ENCODE results near the gene LMNA. TPM values are rescaled to one million over a fixed set of nuclear protein-coding genes. Genes with fewer than 3 reads are reported as not detected.
A peak's percentile ranks its signal among the peaks of the same experiment; 100 is the strongest.

LMNA gene
- total RNA-seq = 100 to 1,000 TPM; 143 to 244 (median 220) TPM

GRCh38 chr1:156114101-156114918, at the start of gene LMNA:
Gene LMNA, plus strand, starts transcription at chr1:156114711. Its CDS starts 208 bp downstream, at chr1:156114919.
- in situ Hi-C loops (cut with MboI; ENCODE audit: low sequenced_read_pairs in 4 of 4) (loop anchor here in 1 of 4 donors (25.0 kb wide), 1 partner anchor 373 kb away; no protein-coding TSS in a partner anchor), intact Hi-C loops (cut with DNase I; ENCODE audit: low total_unique reads) (no loop called here)
- peak within 1 kb of the TSS; percentile 98 to 99 (median 98) for H3K27ac ChIP-seq
- H3K27me3 ChIP-seq = no peaks in the 10 kb centered on the region
- peak; percentile 92 to 95 for DNase-seq
- H3K36me3 ChIP-seq = no peaks in the 10 kb centered on the region
- TF ChIP-seq POLR2A (IDR thresholded peaks at IDR 0.05) = peak; percentile 98
- no peak for TF ChIP-seq CTCF (IDR thresholded peaks at IDR 0.05 in 4 of 5, conservative IDR thresholded peaks at IDR 0.05 in 1 of 5)
- peak within 1 kb of the TSS; percentile 94 to 100 (median 96) for H3K4me3 ChIP-seq
- H3K4me1 ChIP-seq = peaks cover 57 to 59% of the 10 kb centered on the region in 2 donors
- H3K9me3 ChIP-seq = no peaks in the 10 kb centered on the region
- peak; percentile 71 to 78 for ATAC-seq

GRCh38 chr1:156065212-156065611, 49.3 kb upstream of the LMNA start:
- H3K4me3 ChIP-seq = no peak overlapping the region
- no peaks in the 10 kb centered on the region for H3K27me3 ChIP-seq
- ATAC-seq (no peak), DNase-seq (no peak)
- H3K9me3 ChIP-seq = no peaks in the 10 kb centered on the region
- TF ChIP-seq POLR2A (IDR thresholded peaks at IDR 0.05) (no peak), CTCF (IDR thresholded peaks at IDR 0.05 in 4 of 5, conservative IDR thresholded peaks at IDR 0.05 in 1 of 5) (no peak)
- H3K4me1 ChIP-seq = peaks cover 0 to 6% of the 10 kb centered on the region in 2 donors
- in situ Hi-C loops (cut with MboI; ENCODE audit: low sequenced_read_pairs in 4 of 4) = loop anchor here in 1 of 4 donors (25.0 kb wide), 1 partner anchor 672 kb away; the partner anchor contains the start of genes ISG20L2, METTL25B and MRPL24
- intact Hi-C loops (cut with DNase I; ENCODE audit: low total_unique reads) = no loop called here
- no peak overlapping the region for H3K27ac ChIP-seq
- H3K36me3 ChIP-seq = no peaks in the 10 kb centered on the region

- Histone ChIP-seq H3K27me3 (no peaks in the 10 kb centered on the region), H3K27ac (no peak overlapping the region), H3K4me1 (peaks cover 0 to 9% of the 10 kb centered on the region in 2 donors), H3K4me3 (no peak overlapping the region), H3K36me3 (no peaks in the 10 kb centered on the region), H3K9me3 (no peaks in the 10 kb centered on the region)
- in situ Hi-C loops (cut with MboI; ENCODE audit: low sequenced_read_pairs in 4 of 4) = loop anchor here in 1 of 4 donors (25.0 kb wide), 1 partner anchor 671 kb away; the partner anchor contains the start of genes ISG20L2, METTL25B and MRPL24
- intact Hi-C loops (cut with DNase I; ENCODE audit: low total_unique reads) = no loop called here
- DNase-seq (no peak), ATAC-seq (no peak)
- TF ChIP-seq POLR2A (IDR thresholded peaks at IDR 0.05) (no peak), CTCF (IDR thresholded peaks at IDR 0.05 in 4 of 5, conservative IDR thresholded peaks at IDR 0.05 in 1 of 5) (no peak)
These were observed 48.6 kb upstream of the LMNA start for GRCh38 chr1:156065871-156066270.

- in situ Hi-C loops (cut with MboI; ENCODE audit: low sequenced_read_pairs in 4 of 4) (loop anchor here in 1 of 4 donors (25.0 kb wide), 1 partner anchor 670 kb away; the partner anchor contains the start of genes ISG20L2, METTL25B and MRPL24), intact Hi-C loops (cut with DNase I; ENCODE audit: low total_unique reads) (no loop called here)
- H3K9me3 ChIP-seq = no peaks in the 10 kb centered on the region
- no peaks in the 10 kb centered on the region for H3K27me3 ChIP-seq
- peaks cover 0 to 9% of the 10 kb centered on the region in 2 donors for H3K4me1 ChIP-seq
- DNase-seq (no peak), ATAC-seq (no peak)
- H3K27ac ChIP-seq = no peak overlapping the region
- TF ChIP-seq CTCF (IDR thresholded peaks at IDR 0.05 in 4 of 5, conservative IDR thresholded peaks at IDR 0.05 in 1 of 5) = no peak
- no peak for TF ChIP-seq POLR2A (IDR thresholded peaks at IDR 0.05)
- H3K36me3 ChIP-seq = no peaks in the 10 kb centered on the region
- no peak overlapping the region for H3K4me3 ChIP-seq
These were observed 47.2 kb upstream of the LMNA start for GRCh38 chr1:156067262-156067661.

All from gastrocnemius medialis (tissue), 4 donors.